Coronary artery (tissue), 2 donors: ENCODE results near the gene NAA60.

ENCODE experiments used
- DNase-seq: peaks from one replicate; pipeline ENCODE4 v3.0.0-alpha.2; 2017; ENCODE audit warnings: low spot score
- H3K27ac ChIP-seq, 2 donors: fragments of 200-600 bp; sonication (generic); one replicate each; pipeline ENCODE4 v1.5.1; 2016 to 2019
- H3K4me3 ChIP-seq: fragments of 200-600 bp; sonication (generic); 2 replicates; pipeline ENCODE4 v1.5.1; 2016; ENCODE audit warnings: mild to moderate bottlenecking, moderate library complexity
- TF ChIP-seq, protein P1 (sequence below): fragments of 200-600 bp; sonication (generic); IDR thresholded peaks from one replicate; pipeline ENCODE4 v1.5.1; 2019; ENCODE audit warnings: antibody characterized with exemption

NAA60 gene

DNA sequence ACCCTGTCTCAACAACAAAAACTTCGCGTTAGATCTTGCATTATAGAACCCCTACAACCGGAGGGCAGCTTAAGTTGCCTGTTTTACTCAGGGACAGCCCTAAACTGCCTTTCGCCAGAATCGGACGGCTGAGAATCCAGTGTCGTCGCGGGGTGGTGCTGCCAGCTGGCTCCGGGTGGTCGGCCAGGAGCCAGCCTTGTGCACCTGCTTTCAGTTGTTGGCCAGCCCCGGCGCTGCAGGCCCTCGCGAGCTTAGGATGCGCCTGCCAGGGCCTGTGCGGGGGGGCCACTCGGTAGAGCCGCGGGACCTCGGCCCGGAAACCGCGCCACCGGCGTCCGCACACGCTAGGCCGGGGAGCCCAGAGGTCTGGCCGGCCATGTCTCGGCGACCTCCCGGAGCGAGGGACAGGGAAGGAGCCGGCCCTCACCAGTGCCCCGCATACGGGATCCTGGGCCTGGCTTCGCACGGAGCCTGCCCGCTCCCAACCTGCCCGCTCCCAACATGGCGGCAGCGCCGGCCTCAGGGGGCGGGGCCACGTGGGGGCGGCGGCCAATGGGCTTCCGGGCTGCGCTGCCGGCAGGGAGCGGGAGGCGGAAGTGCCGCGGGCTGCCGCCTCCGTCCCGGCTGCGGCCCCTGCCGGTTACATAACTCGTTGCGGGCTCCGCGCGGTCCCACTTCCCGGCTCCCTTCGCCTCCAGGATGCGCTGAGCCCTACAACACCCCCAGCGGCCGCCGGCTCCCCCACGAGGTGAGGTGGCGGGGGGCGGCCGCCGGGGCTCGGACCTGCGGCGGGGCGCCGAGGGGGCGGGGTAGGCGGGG lies 14.2 kb downstream of the NAA60 start:
- Histone ChIP-seq H3K27ac (peak overlapping the region; percentile 85 to 94), H3K4me3 (peak overlapping the region; percentile 87)
- peak; percentile 89 for DNase-seq
- TF ChIP-seq, protein P1, sequence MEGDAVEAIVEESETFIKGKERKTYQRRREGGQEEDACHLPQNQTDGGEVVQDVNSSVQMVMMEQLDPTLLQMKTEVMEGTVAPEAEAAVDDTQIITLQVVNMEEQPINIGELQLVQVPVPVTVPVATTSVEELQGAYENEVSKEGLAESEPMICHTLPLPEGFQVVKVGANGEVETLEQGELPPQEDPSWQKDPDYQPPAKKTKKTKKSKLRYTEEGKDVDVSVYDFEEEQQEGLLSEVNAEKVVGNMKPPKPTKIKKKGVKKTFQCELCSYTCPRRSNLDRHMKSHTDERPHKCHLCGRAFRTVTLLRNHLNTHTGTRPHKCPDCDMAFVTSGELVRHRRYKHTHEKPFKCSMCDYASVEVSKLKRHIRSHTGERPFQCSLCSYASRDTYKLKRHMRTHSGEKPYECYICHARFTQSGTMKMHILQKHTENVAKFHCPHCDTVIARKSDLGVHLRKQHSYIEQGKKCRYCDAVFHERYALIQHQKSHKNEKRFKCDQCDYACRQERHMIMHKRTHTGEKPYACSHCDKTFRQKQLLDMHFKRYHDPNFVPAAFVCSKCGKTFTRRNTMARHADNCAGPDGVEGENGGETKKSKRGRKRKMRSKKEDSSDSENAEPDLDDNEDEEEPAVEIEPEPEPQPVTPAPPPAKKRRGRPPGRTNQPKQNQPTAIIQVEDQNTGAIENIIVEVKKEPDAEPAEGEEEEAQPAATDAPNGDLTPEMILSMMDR: peak; percentile 28

DNA sequence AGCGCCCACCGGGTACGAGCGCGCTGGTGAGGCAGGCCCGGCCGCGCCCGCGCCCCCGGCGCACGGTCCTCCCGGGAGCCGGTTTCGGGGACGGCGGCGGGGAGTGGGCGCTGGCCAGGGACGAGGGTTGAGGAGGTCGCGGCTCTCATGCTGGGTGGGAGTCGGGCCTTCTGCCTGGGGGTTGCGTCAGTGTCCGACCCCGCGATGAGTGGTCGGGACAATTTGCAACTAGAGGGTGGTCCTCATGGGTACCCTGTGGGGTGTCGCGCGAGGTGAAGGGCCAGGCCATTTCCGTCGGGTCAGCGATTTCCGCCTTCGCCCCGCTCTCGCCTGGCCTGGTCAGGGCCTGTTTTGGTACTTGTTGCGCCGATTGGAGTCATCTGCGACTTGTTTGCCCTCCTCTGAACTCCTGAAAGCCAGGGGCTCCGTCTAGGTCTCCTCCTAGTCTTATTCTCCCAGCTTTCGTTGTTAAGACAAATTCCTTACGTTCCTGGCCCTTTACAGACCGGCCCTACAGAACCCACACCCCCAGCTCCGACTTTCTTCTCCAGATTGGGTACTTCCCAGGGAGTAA lies 14.9 kb downstream of the NAA60 start:
- TF ChIP-seq, protein P1: no peak
- Histone ChIP-seq H3K27ac (peak overlapping the region; percentile 85 to 94), H3K4me3 (peak overlapping the region; percentile 87)
- no peak for DNase-seq

DNA sequence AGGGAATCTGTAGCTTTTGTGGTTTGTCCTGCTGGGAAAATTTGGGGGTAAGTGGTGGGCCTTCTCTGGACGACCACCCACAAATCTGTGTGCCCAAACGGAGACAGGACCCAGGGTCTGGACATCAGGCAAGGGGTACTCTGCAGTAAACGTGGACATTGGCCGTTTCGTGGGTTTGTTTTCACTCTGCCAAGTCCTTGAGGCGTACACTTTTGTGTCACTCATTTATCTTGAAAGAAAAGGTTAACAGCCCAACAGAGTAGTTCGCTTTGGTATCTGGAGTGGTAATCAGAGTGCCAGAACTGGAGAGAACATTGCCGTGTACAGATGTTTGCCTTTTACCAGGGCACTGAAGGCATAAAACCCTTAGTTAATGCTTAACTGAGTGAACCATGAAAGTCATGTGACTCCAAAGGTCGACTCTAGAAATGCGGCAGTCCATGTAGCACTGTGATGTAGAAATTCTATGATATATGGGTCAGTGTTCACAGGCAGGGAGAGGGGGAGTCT lies 15.4 kb downstream of the NAA60 start:
- DNase-seq: no peak
- TF ChIP-seq, protein P1: no peak
- H3K4me3 ChIP-seq: peak overlapping the region; percentile 87
- H3K27ac ChIP-seq: peak overlapping the region; percentile 85 to 94

DNA sequence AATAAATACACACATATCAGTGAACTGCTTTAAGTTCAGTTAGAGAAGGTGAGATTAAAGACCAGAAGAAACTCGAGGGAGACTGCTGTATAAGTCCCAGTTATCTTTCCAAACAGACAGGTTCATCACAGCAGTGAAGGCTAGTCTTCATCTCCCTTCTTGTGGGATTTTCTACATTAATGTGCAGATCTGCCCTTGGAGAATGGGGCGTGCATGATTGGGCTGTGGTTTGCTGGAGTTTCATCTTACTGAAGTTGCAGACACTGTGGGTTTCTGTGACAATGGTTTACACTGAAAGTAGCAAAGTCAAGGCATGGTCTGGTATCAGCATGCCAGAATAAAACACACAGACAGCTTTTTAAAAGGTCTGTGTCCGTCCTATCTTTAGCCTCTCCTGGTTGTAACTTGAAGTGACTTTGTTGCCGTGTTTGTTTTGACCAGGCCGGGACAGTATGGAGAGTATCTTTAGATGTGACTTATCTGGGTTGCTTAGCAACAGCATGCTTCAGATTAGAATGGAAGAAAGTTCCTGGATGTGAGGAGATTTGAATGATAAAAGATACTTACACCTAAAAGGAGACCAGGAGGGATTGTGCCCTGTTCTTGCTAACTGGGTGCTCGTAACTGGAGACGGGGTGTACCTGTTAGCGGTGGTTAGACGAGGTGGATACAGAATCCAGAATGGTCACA lies 16.1 kb downstream of the NAA60 start:
- TF ChIP-seq, protein P1: no peak
- no peak for DNase-seq
- H3K27ac ChIP-seq: peak overlapping the region; percentile 85 to 94
- H3K4me3 ChIP-seq: peak overlapping the region; percentile 87

DNA sequence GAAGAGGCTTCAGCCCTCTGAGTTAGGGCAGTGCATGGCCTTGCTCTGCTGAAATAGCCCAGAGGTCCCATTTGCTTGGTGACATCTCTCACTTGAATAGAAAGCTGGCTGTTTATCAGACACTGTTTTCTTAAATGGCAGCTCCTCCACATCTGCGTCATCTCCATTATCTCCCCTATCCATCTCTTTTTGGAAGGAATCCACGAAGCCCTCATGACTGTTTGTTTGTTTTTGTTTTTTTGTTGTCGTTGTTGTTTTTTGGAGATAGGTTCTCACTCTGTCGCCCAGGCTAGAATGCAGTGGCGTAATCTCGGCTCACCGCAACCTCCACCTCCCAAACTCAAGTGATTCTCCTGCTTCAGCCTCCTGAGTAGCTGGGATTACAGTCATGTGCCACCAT lies 16.6 kb downstream of the NAA60 start:
- Histone ChIP-seq H3K4me3 (no peak overlapping the region), H3K27ac (no peak overlapping the region)
- DNase-seq: no peak
- TF ChIP-seq, protein P1: no peak

DNA sequence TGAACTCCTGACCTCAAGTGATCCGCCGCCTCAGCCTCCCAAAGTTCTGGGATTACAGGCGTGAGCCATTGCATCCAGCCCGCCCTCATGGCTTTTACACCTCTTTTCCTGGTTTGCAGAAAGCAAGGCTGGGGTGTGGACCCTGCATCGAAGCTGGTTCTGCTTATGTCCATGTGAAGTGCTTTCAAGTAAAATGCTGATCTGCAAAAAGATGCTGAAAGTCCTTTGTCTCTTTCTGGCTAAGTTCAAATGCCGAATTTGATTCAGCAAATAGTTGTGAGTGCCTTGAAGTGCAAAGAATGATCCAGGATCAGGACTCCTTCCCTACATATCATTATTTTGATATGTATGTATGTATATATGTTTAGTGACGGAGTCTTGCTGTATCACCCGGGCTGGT lies 17.1 kb downstream of the NAA60 start:
- DNase-seq: no peak
- TF ChIP-seq, protein P1: no peak
- Histone ChIP-seq H3K27ac (no peak overlapping the region), H3K4me3 (no peak overlapping the region)
